ENCODE measurements around the gene STK24.
"Not testable (repeated sequence)": the region's sequence is repeated elsewhere in the genome, so short reads cannot be mapped to it uniquely, and the experiment has no call there.

Gene STK24

GRCh38 chr13:98419786-98420553 lies 156.9 kb downstream of the STK24 start:
- Histone ChIP-seq H2BK15ac (replicated peaks; ENCODE audit: low read depth) (no peak overlapping the region), H3K4ac (ENCODE audit: low read depth, low read length) (no peak overlapping the region), H3K79me1 (ENCODE audit: low read length) (no peaks in the 10 kb centered on the region), H2BK5ac (ENCODE audit: low read length) (no peak overlapping the region), H3K23ac (ENCODE audit: low read length) (no peak overlapping the region), H4K5ac (ENCODE audit: low read length) (no peak overlapping the region), H3K56ac (ENCODE audit: low read length) (no peak overlapping the region), H3K9ac (ENCODE audit: low read length) (no peak overlapping the region), H3K4me1 (ENCODE audit: control insufficient read depth, low read depth, low read length) (no peaks in the 10 kb centered on the region), H4K8ac (ENCODE audit: low read depth, low read length) (no peak overlapping the region), H2BK120ac (ENCODE audit: low read depth, low read length) (no peak overlapping the region), H3K27me3 (ENCODE audit: insufficient read depth, low read length, poor library complexity) (no peaks in the 10 kb centered on the region), H3K4me3 (ENCODE audit: low read length) (no peak overlapping the region), H3K27ac (ENCODE audit: low read depth, low read length) (no peak overlapping the region), H3K36me3 (ENCODE audit: control insufficient read depth, insufficient read depth, low read length) (no peaks in the 10 kb centered on the region), H3K79me2 (ENCODE audit: control insufficient read depth, insufficient read depth, low read length) (no peaks in the 10 kb centered on the region), H2AK5ac (ENCODE audit: low read length) (no peak overlapping the region), H3K18ac (ENCODE audit: low read length) (no peak overlapping the region), H3K4me2 (ENCODE audit: low read length) (no peak overlapping the region)
- DNase-seq, result no peak
- no CpG with 5 or more reads among the region's 14 CpGs for WGBS (ENCODE audit: extremely low coverage, insufficient coverage, low lambda C conversion rate)

- Histone ChIP-seq H2BK120ac (ENCODE audit: low read depth, low read length) (no peak overlapping the region), H3K4ac (ENCODE audit: low read depth, low read length) (no peak overlapping the region), H3K4me2 (ENCODE audit: low read length) (no peak overlapping the region), H3K79me2 (ENCODE audit: control insufficient read depth, insufficient read depth, low read length) (no peaks in the 10 kb centered on the region), H4K5ac (ENCODE audit: low read length) (no peak overlapping the region), H2BK5ac (ENCODE audit: low read length) (no peak overlapping the region), H3K23ac (ENCODE audit: low read length) (no peak overlapping the region), H4K8ac (ENCODE audit: low read depth, low read length) (no peak overlapping the region), H3K27me3 (ENCODE audit: insufficient read depth, low read length, poor library complexity) (no peaks in the 10 kb centered on the region), H3K36me3 (ENCODE audit: control insufficient read depth, insufficient read depth, low read length) (no peaks in the 10 kb centered on the region), H3K4me3 (ENCODE audit: low read length) (no peak overlapping the region), H3K27ac (ENCODE audit: low read depth, low read length) (no peak overlapping the region), H3K18ac (ENCODE audit: low read length) (no peak overlapping the region), H3K79me1 (ENCODE audit: low read length) (no peaks in the 10 kb centered on the region), H3K9ac (ENCODE audit: low read length) (no peak overlapping the region), H2AK5ac (ENCODE audit: low read length) (no peak overlapping the region), H3K56ac (ENCODE audit: low read length) (no peak overlapping the region), H3K4me1 (ENCODE audit: control insufficient read depth, low read depth, low read length) (no peaks in the 10 kb centered on the region), H2BK15ac (replicated peaks; ENCODE audit: low read depth) (no peak overlapping the region)
- no peak for DNase-seq
- no CpG with 5 or more reads among the region's 4 CpGs for WGBS (ENCODE audit: extremely low coverage, insufficient coverage, low lambda C conversion rate)
These were observed 160.5 kb downstream of the STK24 start for GRCh38 chr13:98416408-98416807.

GRCh38 chr13:98415326-98416070 lies 161.4 kb downstream of the STK24 start:
- Histone ChIP-seq H4K5ac (ENCODE audit: low read length) (no peak overlapping the region), H3K79me2 (ENCODE audit: control insufficient read depth, insufficient read depth, low read length) (no peaks in the 10 kb centered on the region), H3K27me3 (ENCODE audit: insufficient read depth, low read length, poor library complexity) (no peaks in the 10 kb centered on the region), H2AK5ac (ENCODE audit: low read length) (no peak overlapping the region), H3K18ac (ENCODE audit: low read length) (no peak overlapping the region), H3K23ac (ENCODE audit: low read length) (no peak overlapping the region), H3K4me1 (ENCODE audit: control insufficient read depth, low read depth, low read length) (no peaks in the 10 kb centered on the region), H3K79me1 (ENCODE audit: low read length) (no peaks in the 10 kb centered on the region), H2BK5ac (ENCODE audit: low read length) (no peak overlapping the region), H3K36me3 (ENCODE audit: control insufficient read depth, insufficient read depth, low read length) (peaks cover 1% of the 10 kb centered on the region), H3K4me3 (ENCODE audit: low read length) (no peak overlapping the region), H3K4me2 (ENCODE audit: low read length) (no peak overlapping the region), H3K27ac (ENCODE audit: low read depth, low read length) (no peak overlapping the region), H3K56ac (ENCODE audit: low read length) (no peak overlapping the region), H3K9ac (ENCODE audit: low read length) (no peak overlapping the region), H2BK120ac (ENCODE audit: low read depth, low read length) (no peak overlapping the region), H2BK15ac (replicated peaks; ENCODE audit: low read depth) (no peak overlapping the region), H3K4ac (ENCODE audit: low read depth, low read length) (no peak overlapping the region), H4K8ac (ENCODE audit: low read depth, low read length) (no peak overlapping the region)
- WGBS (ENCODE audit: extremely low coverage, insufficient coverage, low lambda C conversion rate), result no CpG with 5 or more reads among the region's 18 CpGs
- DNase-seq, result no peak

GRCh38 chr13:98413796-98414195 lies 163.1 kb downstream of the STK24 start:
- Histone ChIP-seq H3K9ac (ENCODE audit: low read length) (no peak overlapping the region), H3K4me1 (ENCODE audit: control insufficient read depth, low read depth, low read length) (no peaks in the 10 kb centered on the region), H3K23ac (ENCODE audit: low read length) (no peak overlapping the region), H2BK15ac (replicated peaks; ENCODE audit: low read depth) (no peak overlapping the region), H2BK120ac (ENCODE audit: low read depth, low read length) (no peak overlapping the region), H3K4me3 (ENCODE audit: low read length) (no peak overlapping the region), H3K79me2 (ENCODE audit: control insufficient read depth, insufficient read depth, low read length) (no peaks in the 10 kb centered on the region), H2AK5ac (ENCODE audit: low read length) (no peak overlapping the region), H2BK5ac (ENCODE audit: low read length) (no peak overlapping the region), H4K5ac (ENCODE audit: low read length) (no peak overlapping the region), H3K36me3 (ENCODE audit: control insufficient read depth, insufficient read depth, low read length) (peaks cover 3% of the 10 kb centered on the region), H3K27me3 (ENCODE audit: insufficient read depth, low read length, poor library complexity) (no peaks in the 10 kb centered on the region), H3K18ac (ENCODE audit: low read length) (no peak overlapping the region), H3K4me2 (ENCODE audit: low read length) (no peak overlapping the region), H3K4ac (ENCODE audit: low read depth, low read length) (no peak overlapping the region), H4K8ac (ENCODE audit: low read depth, low read length) (no peak overlapping the region), H3K27ac (ENCODE audit: low read depth, low read length) (no peak overlapping the region), H3K56ac (ENCODE audit: low read length) (no peak overlapping the region), H3K79me1 (ENCODE audit: low read length) (no peaks in the 10 kb centered on the region)
- WGBS (ENCODE audit: extremely low coverage, insufficient coverage, low lambda C conversion rate), result no CpG with 5 or more reads among the region's 7 CpGs
- DNase-seq, result peak; percentile 33

- DNase-seq; H3K27me3 ChIP-seq (ENCODE audit: insufficient read depth, low read length, poor library complexity); H3K4me1 ChIP-seq (ENCODE audit: control insufficient read depth, low read depth, low read length); H2AK5ac ChIP-seq (ENCODE audit: low read length); H3K56ac ChIP-seq (ENCODE audit: low read length); H4K5ac ChIP-seq (ENCODE audit: low read length); H3K4me2 ChIP-seq (ENCODE audit: low read length); H3K23ac ChIP-seq (ENCODE audit: low read length); H3K9ac ChIP-seq (ENCODE audit: low read length); H3K36me3 ChIP-seq (ENCODE audit: control insufficient read depth, insufficient read depth, low read length); H2BK120ac ChIP-seq (ENCODE audit: low read depth, low read length); H2BK5ac ChIP-seq (ENCODE audit: low read length); H3K18ac ChIP-seq (ENCODE audit: low read length); H3K27ac ChIP-seq (ENCODE audit: low read depth, low read length); H3K4me3 ChIP-seq (ENCODE audit: low read length); H3K79me1 ChIP-seq (ENCODE audit: low read length); H2BK15ac ChIP-seq (replicated peaks; ENCODE audit: low read depth); H3K79me2 ChIP-seq (ENCODE audit: control insufficient read depth, insufficient read depth, low read length); H3K4ac ChIP-seq (ENCODE audit: low read depth, low read length); H4K8ac ChIP-seq (ENCODE audit: low read depth, low read length): not testable (repeated sequence)
- no CpG with 5 or more reads among the region's 3 CpGs for WGBS (ENCODE audit: extremely low coverage, insufficient coverage, low lambda C conversion rate)
These were observed 163.6 kb downstream of the STK24 start for GRCh38 chr13:98413278-98413677.
